ENCODE data around the gene ANGEL1.

The ANGEL1 gene

GRCh38 chr14:76762411-76763095 lies 50.1 kb downstream of the ANGEL1 start:
- TF ChIP-seq NFIC (IDR thresholded peaks at IDR 0.05): no peak
- peak; percentile 52; the same call in 1 of the 2 replicates for TF ChIP-seq MAX (IDR thresholded peaks at IDR 0.05)
- TF ChIP-seq RAD21 (IDR thresholded peaks at IDR 0.05; ENCODE audit: low read depth): no peak
- no peak for TF ChIP-seq REST (IDR thresholded peaks at IDR 0.05; ENCODE audit: low read depth)

GRCh38 chr14:76761960-76762410 lies 50.7 kb downstream of the ANGEL1 start:
- peak; percentile 77 for TF ChIP-seq ZBTB7A (IDR thresholded peaks at IDR 0.05; ENCODE audit: low read depth)
- TF ChIP-seq TCF12 (IDR thresholded peaks at IDR 0.05; ENCODE audit: low read depth): no peak

- TF ChIP-seq MAX (IDR thresholded peaks at IDR 0.05) (peak; percentile 36; the same call in 1 of the 2 replicates), CEBPB (IDR thresholded peaks at IDR 0.05) (no peak), REST (IDR thresholded peaks at IDR 0.05; ENCODE audit: low read depth) (0 out of 2 replicates have a peak, but pooled peaks have one; percentile 10)
Observed at GRCh38 chr14:76761136-76761959, 51.3 kb downstream of the ANGEL1 start, which contains the start of gene VASH1. Gene VASH1, plus strand, starts transcription at chr14:76761468. Its CDS starts 1,354 bp downstream, at chr14:76762822.

- no peak for TF ChIP-seq CEBPB (IDR thresholded peaks at IDR 0.05)
- no peak for TF ChIP-seq EGR1 (IDR thresholded peaks at IDR 0.05)
- TF ChIP-seq TCF12 (IDR thresholded peaks at IDR 0.05; ENCODE audit: low read depth): no peak
Observed at GRCh38 chr14:76760331-76761135, 52.1 kb downstream of the ANGEL1 start.

GRCh38 chr14:76759589-76759988 lies 53.1 kb downstream of the ANGEL1 start:
- no peak for TF ChIP-seq REST (IDR thresholded peaks at IDR 0.05; ENCODE audit: low read depth)
- TF ChIP-seq MAX (IDR thresholded peaks at IDR 0.05): no peak
- TF ChIP-seq ZBTB7A (IDR thresholded peaks at IDR 0.05; ENCODE audit: low read depth): no peak
- no peak for TF ChIP-seq EGR1 (IDR thresholded peaks at IDR 0.05)
- no peak for TF ChIP-seq USF1 (IDR thresholded peaks at IDR 0.05)
- TF ChIP-seq TEAD4 (IDR thresholded peaks at IDR 0.05): no peak
- TF ChIP-seq CEBPB (IDR thresholded peaks at IDR 0.05): no peak
- TF ChIP-seq RAD21 (IDR thresholded peaks at IDR 0.05; ENCODE audit: low read depth): no peak
- no peak for TF ChIP-seq TAF1 (IDR thresholded peaks at IDR 0.05; ENCODE audit: low read depth)
